ENCODE results near the gene ALDH1A2. TPM values are rescaled to one million over a fixed set of nuclear protein-coding genes. Genes with fewer than 3 reads are reported as not detected.
"Not testable (repeated sequence)": the region's sequence is repeated elsewhere in the genome, so short reads cannot be mapped to it uniquely, and the experiment has no call there.

The ALDH1A2 gene
- polyA plus RNA-seq, 3 donors: 287 to 333 (median 325) TPM

GRCh38 chr15:58069008-58069407 is 3.5 kb upstream of the ALDH1A2 start:
- DNase-seq (ENCODE audit: low read depth in 3 of 3, low spot score in 2 of 3): no peak

GRCh38 chr15:58066042-58066867 is 744 bp upstream of the ALDH1A2 start:
- DNase-seq (ENCODE audit: low read depth in 3 of 3, low spot score in 2 of 3): peak in 1 of 3 donors; percentile 71

GRCh38 chr15:58064980-58065444 is 499 bp downstream of the ALDH1A2 start:
- DNase-seq (ENCODE audit: low read depth in 3 of 3, low spot score in 2 of 3): no peak

- no peak for DNase-seq (ENCODE audit: low read depth in 3 of 3, low spot score in 2 of 3)
Measured at GRCh38 chr15:58064082-58064979, 1.2 kb downstream of the ALDH1A2 start.

- DNase-seq (ENCODE audit: low read depth in 3 of 3, low spot score in 2 of 3): no peak
Measured at GRCh38 chr15:58063614-58064013, 1.9 kb downstream of the ALDH1A2 start.

- no peak for DNase-seq (ENCODE audit: low read depth in 3 of 3, low spot score in 2 of 3)
Measured at GRCh38 chr15:58062983-58063382, 2.5 kb downstream of the ALDH1A2 start.

- no peak for DNase-seq (ENCODE audit: low read depth in 3 of 3, low spot score in 2 of 3)
Measured at GRCh38 chr15:58062175-58062574, 3.3 kb downstream of the ALDH1A2 start.

- DNase-seq (ENCODE audit: low read depth in 3 of 3, low spot score in 2 of 3): no peak
Measured at GRCh38 chr15:58060575-58060974, 4.9 kb downstream of the ALDH1A2 start.

- DNase-seq (ENCODE audit: low read depth in 3 of 3, low spot score in 2 of 3): no peak
Measured at GRCh38 chr15:58058729-58059128, 6.8 kb downstream of the ALDH1A2 start.

- no peak for DNase-seq (ENCODE audit: low read depth in 3 of 3, low spot score in 2 of 3)
Measured at GRCh38 chr15:58058073-58058472, 7.4 kb downstream of the ALDH1A2 start.

- no peak for DNase-seq (ENCODE audit: low read depth in 3 of 3, low spot score in 2 of 3)
Measured at GRCh38 chr15:58057559-58057958, 8.0 kb downstream of the ALDH1A2 start.

GRCh38 chr15:58056015-58056414 is 9.5 kb downstream of the ALDH1A2 start:
- no peak for DNase-seq (ENCODE audit: low read depth in 3 of 3, low spot score in 2 of 3)

- no peak for DNase-seq (ENCODE audit: low read depth in 3 of 3, low spot score in 2 of 3)
Measured at GRCh38 chr15:58053315-58054153, 12.0 kb downstream of the ALDH1A2 start.

- no peak for DNase-seq (ENCODE audit: low read depth in 3 of 3, low spot score in 2 of 3)
Measured at GRCh38 chr15:58052334-58052733, 13.2 kb downstream of the ALDH1A2 start.

GRCh38 chr15:58049520-58050227 is 15.8 kb downstream of the ALDH1A2 start:
- no peak for DNase-seq (ENCODE audit: low read depth in 3 of 3, low spot score in 2 of 3)

- no peak for DNase-seq (ENCODE audit: low read depth in 3 of 3, low spot score in 2 of 3)
Measured at GRCh38 chr15:58048261-58048660, 17.2 kb downstream of the ALDH1A2 start.

GRCh38 chr15:58047149-58047548 is 18.4 kb downstream of the ALDH1A2 start:
- no peak for DNase-seq (ENCODE audit: low read depth in 3 of 3, low spot score in 2 of 3)

- DNase-seq (ENCODE audit: low read depth in 3 of 3, low spot score in 2 of 3): no peak
Measured at GRCh38 chr15:58046467-58046866, 19.0 kb downstream of the ALDH1A2 start.

GRCh38 chr15:58045376-58045775 is 20.1 kb downstream of the ALDH1A2 start:
- not testable (repeated sequence) for DNase-seq (ENCODE audit: low read depth in 3 of 3, low spot score in 2 of 3)

- DNase-seq (ENCODE audit: low read depth in 3 of 3, low spot score in 2 of 3): no peak
Measured at GRCh38 chr15:58044551-58044950, 21.0 kb downstream of the ALDH1A2 start.

Measured in right renal cortex interstitium (tissue), 3 donors.